HG03520 (cell line): Measurements from ENCODE around the gene THEM4.

Experiments used
- ATAC-seq: cut with Tn5 transposase; IDR thresholded peaks from one replicate; pipeline ENCODE4 v1.9.1; 2021; ENCODE audit warnings: mild to moderate bottlenecking, moderate library complexity; ENCODE audit not compliant: unreplicated experiment

The THEM4 gene

DNA sequence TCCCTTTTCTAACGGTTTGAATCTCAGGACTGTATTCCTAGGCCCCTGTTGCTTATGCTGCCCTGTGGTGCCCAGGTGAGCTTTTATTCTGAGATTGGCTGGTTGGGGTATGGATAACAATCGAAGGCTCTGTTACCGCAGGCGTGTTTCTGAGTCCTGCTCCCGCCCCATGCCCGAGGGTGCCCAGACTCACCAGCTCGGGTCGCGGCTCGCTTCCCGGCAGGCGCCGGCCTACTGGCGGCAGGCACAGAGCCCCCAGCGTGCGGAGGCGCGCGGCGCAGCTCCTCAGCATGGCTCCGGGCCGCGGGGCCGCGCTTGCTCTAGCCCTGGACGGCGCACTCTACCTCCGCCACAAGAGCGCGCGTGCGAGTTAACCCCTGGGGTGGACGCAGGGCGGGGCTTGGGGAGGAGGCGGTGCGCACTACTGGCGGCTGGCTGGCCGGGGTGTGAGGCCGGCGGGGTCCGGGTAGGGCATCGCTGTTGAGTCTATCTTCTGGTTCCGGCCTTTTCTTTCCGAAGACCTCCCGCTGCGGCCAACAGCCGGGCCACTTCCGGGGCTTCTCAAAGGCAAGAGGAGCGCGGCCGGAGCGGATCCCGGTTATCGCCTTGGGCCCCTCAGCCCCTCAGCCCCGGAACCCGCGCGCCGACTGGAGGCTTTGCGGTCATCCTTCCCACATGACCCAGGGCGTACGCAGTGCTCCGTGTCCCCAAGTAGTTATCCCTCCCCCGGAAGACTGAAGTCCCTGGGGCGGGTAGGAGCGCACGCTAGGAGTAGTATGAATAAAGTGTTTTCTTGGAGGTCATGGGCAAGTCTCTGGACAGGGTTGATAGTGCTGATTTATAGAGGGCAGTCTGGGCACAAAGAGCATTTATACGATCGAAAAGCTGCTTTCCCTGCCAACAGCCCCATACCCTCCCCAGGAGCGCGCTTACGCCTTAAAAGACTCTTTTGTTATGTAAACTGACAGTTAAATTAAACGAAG lies at the start of gene THEM4:
Gene THEM4 (minus strand): TSS at position 345 of the 983 bp plus-strand sequence. CDS start 53 bp downstream, at position 292.
- peak; percentile 96 for ATAC-seq

GRCh38 chr1:151958959-151959358 lies 49.6 kb upstream of the THEM4 start:
- no peak for ATAC-seq

DNA sequence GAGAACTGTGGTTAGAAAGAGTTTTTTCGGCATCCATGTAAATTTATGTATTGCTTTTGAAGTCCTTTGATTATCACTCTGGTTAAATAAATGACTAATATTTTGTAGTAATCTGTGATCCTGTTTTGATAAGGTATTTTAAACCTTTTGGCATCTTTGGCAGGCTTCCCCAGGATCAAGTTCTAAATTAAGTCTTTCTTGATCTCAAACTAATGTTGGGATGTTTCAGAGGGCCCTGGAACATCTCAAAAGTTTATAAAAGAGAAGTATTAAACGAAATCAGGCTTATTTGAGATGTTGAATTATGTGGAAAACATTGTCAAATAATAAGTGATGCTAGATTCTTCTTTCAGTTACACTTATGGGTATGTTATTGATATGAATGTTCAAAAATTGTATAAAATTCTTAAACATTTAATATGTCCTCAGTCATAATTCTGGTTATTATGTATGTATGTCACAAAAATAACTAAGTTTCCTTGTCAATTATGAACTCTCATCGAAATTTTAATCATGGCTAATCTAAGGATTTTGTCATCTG lies 47.7 kb upstream of the THEM4 start:
- ATAC-seq = no peak

- ATAC-seq = no peak
These were observed 44.2 kb upstream of the THEM4 start for GRCh38 chr1:151953409-151954094.

DNA sequence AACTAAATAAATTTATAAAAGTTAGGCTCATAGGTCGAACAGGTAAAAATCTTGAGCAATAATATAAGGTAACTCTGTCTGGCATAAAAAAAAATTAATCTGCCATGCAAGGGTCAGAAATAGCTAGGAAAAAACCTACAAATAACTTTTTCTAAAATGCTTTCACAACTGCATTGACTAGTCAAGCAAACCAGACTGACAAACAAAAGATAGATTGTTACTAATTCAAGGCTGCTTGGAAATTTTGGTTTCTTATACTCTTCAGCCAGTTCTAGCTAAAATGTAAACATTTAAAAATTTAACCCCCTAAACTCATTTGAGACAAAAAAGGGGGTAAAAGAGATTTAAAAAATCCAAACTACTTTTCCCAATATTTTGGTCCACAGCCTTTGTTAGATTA lies 43.5 kb upstream of the THEM4 start:
- no peak for ATAC-seq

DNA sequence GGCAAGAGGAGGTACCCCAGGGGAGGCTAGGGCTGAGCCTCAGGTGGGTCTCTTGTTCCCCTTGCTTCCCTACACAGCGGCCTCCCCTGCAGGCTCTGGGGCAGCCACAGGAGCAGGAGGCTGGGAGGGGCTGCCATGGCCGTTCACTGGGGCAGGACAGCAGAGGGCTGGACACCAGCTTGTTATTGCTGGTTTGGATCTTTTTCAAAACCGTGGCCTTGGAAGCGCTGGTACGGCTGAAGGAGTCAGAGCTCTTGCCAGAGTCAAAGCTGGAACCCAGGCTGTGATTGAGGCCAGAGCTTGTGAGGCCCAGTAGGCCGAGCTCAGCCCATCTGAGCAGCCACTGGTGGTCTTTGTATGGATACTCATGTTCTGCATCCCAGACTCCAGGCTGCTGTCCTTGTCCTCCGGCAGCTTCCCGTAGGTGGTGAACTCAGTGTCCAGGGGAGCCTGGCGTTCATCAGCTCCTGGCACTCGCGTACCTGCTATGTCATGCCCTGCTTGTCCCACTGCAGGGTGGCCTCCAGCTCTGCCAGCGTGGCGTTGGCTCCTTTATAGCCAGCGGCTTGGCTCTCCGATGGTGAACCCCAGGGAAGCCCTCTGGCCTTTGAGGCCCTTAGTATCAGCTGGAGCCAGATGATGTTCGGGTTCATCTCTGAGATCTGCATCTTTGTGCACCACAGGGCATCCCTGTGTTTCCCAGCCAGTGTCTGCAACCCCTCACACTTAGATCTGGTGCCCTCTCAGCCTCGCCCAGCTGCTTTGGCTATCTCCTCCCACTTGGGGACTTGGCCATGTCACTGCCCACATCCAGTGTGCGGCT lies 40.3 kb upstream of the THEM4 start:
- ATAC-seq = no peak

GRCh38 chr1:151948506-151948905 lies 39.2 kb upstream of the THEM4 start:
- no peak for ATAC-seq

DNA sequence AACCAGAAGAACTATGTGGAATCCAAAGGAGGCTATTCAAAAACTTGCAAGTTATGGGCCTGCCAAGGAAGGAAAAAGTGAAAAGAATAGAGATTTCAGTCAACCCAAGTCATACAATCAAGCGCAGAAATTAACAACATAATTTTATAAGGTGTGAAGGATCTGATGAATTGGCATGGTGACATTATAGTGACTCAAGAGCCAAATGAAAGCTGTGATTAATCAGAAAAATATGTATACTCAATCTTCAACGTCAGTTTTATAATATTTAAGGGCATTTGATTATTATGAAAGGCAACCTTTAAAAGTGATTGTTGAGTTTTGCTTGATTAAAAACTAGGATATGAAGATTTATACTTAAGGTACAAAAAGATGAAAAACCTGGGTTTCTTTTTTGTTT lies 37.8 kb upstream of the THEM4 start:
- ATAC-seq = no peak

DNA sequence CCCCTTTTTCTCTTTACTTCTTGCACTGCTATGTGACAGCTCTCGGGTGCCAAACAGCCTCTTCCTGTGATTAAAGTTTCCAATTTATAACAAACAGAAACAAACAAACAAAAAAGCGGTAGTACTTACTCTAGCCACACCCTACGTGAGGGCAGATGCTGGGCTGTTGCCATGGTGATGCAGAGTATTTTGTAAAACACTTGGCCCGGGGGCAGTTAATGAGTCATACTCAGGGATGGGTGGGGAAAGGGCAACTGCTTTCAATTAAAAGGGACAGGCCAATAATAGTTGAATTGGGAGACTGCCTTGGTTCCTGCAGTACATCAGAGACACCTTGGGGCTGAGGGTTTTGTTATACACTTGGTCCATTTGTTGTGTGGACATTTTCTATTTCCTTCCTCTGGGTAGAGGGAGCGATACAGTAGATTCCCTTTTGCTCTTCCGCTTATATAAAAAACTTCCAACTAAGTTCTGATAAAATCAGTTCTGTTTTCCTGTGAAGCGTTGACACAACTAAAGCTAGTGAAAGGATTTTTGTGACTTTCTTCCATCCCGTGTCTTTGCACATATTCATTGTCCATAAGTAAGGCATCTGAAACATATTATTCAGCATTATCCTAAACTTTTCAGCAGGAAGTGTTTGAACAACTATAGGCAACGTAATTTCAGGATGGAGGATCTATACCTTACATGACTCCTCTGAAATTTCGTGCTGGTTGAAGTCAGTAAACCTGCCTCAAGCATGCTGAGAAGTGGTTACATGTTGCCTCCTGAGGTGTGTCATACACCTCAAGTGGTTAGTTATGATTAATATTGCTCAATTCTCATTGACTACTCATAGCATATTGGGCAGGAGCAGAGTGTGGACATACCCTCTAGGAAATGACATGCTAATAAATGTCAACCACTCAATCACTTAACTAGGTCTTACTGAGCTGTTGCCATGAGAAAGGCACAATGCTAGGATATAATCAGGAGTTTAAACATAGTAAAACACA lies 36.7 kb upstream of the THEM4 start:
- peak; percentile 61 for ATAC-seq

GRCh38 chr1:151944857-151945575 lies 35.7 kb upstream of the THEM4 start:
- no peak for ATAC-seq

- ATAC-seq = no peak
These were observed 35.0 kb upstream of the THEM4 start for GRCh38 chr1:151944126-151944856.

- no peak for ATAC-seq
These were observed 34.3 kb upstream of the THEM4 start for GRCh38 chr1:151943591-151943990.

DNA sequence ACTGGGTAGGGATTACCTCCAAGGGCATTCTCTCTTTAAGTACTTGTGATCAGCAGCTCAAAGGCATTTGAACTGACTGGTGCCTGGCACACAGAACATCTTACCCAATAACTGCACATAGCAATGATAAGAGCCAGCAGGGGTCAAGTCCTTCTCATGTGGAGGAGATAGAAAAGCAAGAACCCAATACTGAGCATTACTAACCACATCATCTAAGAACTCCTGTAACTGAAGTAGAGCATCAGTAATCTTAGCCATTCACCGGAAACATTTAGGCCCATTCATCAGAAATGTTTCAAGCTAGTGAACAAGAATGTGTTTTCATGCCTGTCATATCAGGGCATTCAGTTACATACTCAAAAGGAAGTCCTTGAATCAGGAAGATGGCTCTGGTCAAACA lies 33.6 kb upstream of the THEM4 start:
- no peak for ATAC-seq

- ATAC-seq = no peak
These were observed 31.2 kb upstream of the THEM4 start for GRCh38 chr1:151940541-151940940.

GRCh38 chr1:151939779-151940178 lies 30.5 kb upstream of the THEM4 start:
- no peak for ATAC-seq

DNA sequence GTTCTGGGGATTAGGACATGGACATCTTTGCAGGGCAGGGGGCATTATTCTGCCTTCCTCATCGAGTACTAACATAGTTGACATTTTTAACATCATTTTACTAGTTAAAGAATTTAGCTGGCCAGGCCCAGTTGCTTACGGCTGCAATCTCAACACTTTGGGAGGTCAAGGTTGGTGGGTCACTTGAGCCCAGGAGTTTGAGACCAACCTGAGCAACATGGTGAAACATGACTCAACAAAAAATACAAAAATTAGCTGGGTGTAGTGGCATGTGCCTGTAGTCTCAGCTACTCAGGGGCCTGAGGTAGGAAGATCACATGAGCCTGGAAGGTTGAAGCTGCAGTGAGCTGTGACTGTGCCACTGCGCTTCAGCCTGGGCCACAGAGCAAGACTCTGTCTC lies 29.8 kb upstream of the THEM4 start:
- ATAC-seq = no peak

DNA sequence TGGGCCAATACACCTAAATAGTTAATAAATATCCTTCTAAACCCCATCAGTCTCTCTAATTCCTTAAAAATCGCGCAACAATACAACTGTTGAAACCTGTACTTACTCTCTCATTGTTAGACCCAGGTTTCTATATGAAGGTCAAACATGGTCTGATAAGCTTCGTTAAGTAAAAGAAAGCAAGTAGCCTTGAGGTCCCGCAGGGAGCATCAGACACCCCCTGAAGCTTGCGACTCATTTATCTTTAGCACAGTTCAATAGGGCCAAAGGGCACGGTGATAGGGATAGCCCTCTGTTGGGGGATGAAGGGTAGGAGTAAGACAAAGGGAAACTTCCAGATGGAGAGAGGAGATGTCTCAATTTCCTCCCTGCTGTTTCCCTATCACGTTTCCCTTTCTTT lies 27.3 kb upstream of the THEM4 start:
- ATAC-seq = no peak

DNA sequence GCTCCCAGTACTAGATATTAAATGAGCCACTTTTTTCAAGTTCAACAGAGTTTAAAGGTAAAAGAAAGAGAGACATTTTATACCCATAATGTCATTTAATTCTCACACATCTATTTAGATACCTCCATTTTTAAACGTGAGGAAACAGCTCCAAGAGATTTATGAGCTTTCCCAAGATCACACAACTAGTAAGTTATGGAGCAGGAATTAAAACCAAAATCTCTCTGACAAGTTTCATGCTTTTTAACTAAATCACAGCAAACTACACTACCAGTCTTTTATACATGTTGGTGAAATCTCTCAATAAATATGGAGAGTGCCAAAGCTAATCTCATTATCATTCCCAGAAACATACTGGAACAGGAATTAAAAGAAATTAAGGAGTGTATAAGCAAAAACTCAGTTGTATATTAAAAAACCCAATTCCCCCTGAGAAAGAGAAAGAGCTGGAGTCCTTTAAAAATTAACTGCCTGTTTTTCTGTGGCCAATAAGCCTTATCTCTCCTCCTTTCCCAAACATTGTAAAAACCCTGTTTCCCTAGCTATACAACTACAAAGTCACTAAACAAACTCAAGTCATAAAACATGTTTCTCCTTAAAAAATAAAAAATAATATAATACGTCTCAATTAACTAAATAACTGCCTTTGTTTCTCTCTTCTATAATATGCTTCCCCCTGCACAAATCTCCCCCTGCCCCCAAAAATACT lies 26.7 kb upstream of the THEM4 start:
- no peak for ATAC-seq
